H1 (cell line): ENCODE data around the gene ATP4A. TPM values are rescaled to one million over a fixed set of nuclear protein-coding genes. Genes with fewer than 3 reads are reported as not detected.

Source experiments
- CTCF ChIA-PET: fragments of 300-600 bp; sonication (Branson Sonifier 250); formaldehyde crosslinking; loops from one replicate; lab custom pipeline; 2021; ENCODE audit not compliant: partially characterized antibody; lab: Charles Lee
- POLR2A ChIA-PET: fragments of 300-600 bp; sonication (Branson Sonifier 250); formaldehyde crosslinking; loops from one replicate; lab custom pipeline; 2021; ENCODE audit warnings: inconsistent platforms; ENCODE audit not compliant: partially characterized antibody; lab: Charles Lee
- DNase-seq, 2 experiments: peaks; one replicate each; pipeline versions ENCODE4 v3.0.0 to v3.0.0-alpha.2; 2010 to 2022; ENCODE audit warnings: low spot score in 2 of 2, low read depth in 1 of 2, mixed read lengths in 1 of 2
- FAIRE-seq: peaks from 2 replicates; lab custom pipeline; 2011; peaks lifted over from hg19 to GRCh38; lab: Jason Lieb, UNC
- H2AFZ ChIP-seq: 2 replicates; pipeline ENCODE4 v1.8.1; 2012; ENCODE audit warnings: low read length, inconsistent platforms
- H2AK5ac ChIP-seq: 2 replicates; pipeline ENCODE4 v1.6.1; 2013; ENCODE audit warnings: low read depth, low read length
- H2BK120ac ChIP-seq: replicated peaks from 2 replicates; pipeline ENCODE3; 2013; ENCODE audit warnings: low read depth, low read length, inconsistent platforms
- H2BK12ac ChIP-seq: 2 replicates; pipeline ENCODE4 v1.6.1; 2013; ENCODE audit warnings: low read depth, low read length
- H2BK15ac ChIP-seq: 2 replicates; pipeline ENCODE4 v1.6.1; 2013; ENCODE audit warnings: low read length
- H2BK20ac ChIP-seq: 2 replicates; pipeline ENCODE4 v1.6.1; 2013; ENCODE audit warnings: low read length
- H2BK5ac ChIP-seq: 2 replicates; pipeline ENCODE4 v1.6.1; 2013; ENCODE audit warnings: low read depth, low read length
- H3K14ac ChIP-seq: 2 replicates; pipeline ENCODE4 v1.6.1; 2013; ENCODE audit warnings: inconsistent platforms; ENCODE audit not compliant: insufficient read length
- H3K18ac ChIP-seq: 2 replicates; pipeline ENCODE4 v1.6.1; 2013; ENCODE audit warnings: low read length; ENCODE audit errors: extremely low read depth
- H3K23ac ChIP-seq: 2 replicates; pipeline ENCODE4 v1.6.1; 2013; ENCODE audit warnings: inconsistent platforms; ENCODE audit not compliant: insufficient read length
- H3K23me2 ChIP-seq: 2 replicates; pipeline ENCODE4 v1.6.1; 2013; ENCODE audit warnings: low read depth, low read length
- H3K27ac ChIP-seq: 2 replicates; pipeline ENCODE4 v1.6.1; 2011; ENCODE audit warnings: low read depth, low read length, inconsistent platforms
- H3K27me3 ChIP-seq, 4 experiments: replicated peaks in 1 of 4; 1 replicate in 1 of 4; 2 replicates in 3 of 4; pipeline versions ENCODE4 v1.6.1 to v1.8.1; 2011 to 2013; ENCODE audit warnings: low read length in 3 of 4, mild to moderate bottlenecking in 3 of 4, inconsistent platforms in 2 of 4, mixed read lengths in 2 of 4, moderate library complexity in 1 of 4; ENCODE audit not compliant: control insufficient read depth in 3 of 4, insufficient read depth in 3 of 4; ENCODE audit errors: extremely low read depth in 1 of 4
- H3K36me3 ChIP-seq, 4 experiments: 2 replicates each; pipeline versions ENCODE4 v1.6.1 to v1.8.1; 2011 to 2013; ENCODE audit warnings: mild to moderate bottlenecking in 4 of 4, low read length in 3 of 4, moderate library complexity in 2 of 4, control low read depth in 1 of 4, inconsistent platforms in 1 of 4; ENCODE audit not compliant: insufficient read depth in 4 of 4, control insufficient read depth in 2 of 4
- H3K4ac ChIP-seq: replicated peaks from 2 replicates; pipeline ENCODE3; 2013; ENCODE audit warnings: low read length, low read depth, mixed read lengths, inconsistent platforms; ENCODE audit not compliant: insufficient read length
- H3K4me1 ChIP-seq, 4 experiments: replicated peaks in 1 of 4; 1 replicate in 1 of 4; 2 replicates in 3 of 4; pipeline versions ENCODE4 v1.6.1 to v1.8.1; 2011 to 2013; ENCODE audit warnings: low read length in 3 of 4, inconsistent platforms in 2 of 4, mixed read lengths in 1 of 4; ENCODE audit not compliant: insufficient read depth in 4 of 4, control insufficient read depth in 3 of 4
- H3K4me2 ChIP-seq, 2 experiments: 2 replicates each; pipeline versions ENCODE4 v1.6.1 to v1.8.1; 2011 to 2013; ENCODE audit warnings: low read depth in 2 of 2, low read length in 2 of 2, control low read depth in 1 of 2, inconsistent platforms in 1 of 2, mild to moderate bottlenecking in 1 of 2; ENCODE audit not compliant: insufficient read depth in 1 of 2
- H3K4me3 ChIP-seq, 4 experiments: fragments of 200-600, 300-600 bp in 1 of 4; sonication (generic), shearing (Covaris generic), sonication (Bioruptor Twin) in 1 of 4; 2 replicates each; pipeline versions ENCODE4 v1.5.1 to v1.8.1; 2011 to 2016; ENCODE audit warnings: low read length in 4 of 4, low read depth in 3 of 4, control low read depth in 2 of 4, inconsistent platforms in 2 of 4, mild to moderate bottlenecking in 2 of 4, mixed read lengths in 1 of 4, moderate library complexity in 1 of 4; ENCODE audit not compliant: insufficient read depth in 2 of 4; ENCODE audit errors: extremely low read depth in 1 of 4
- H3K56ac ChIP-seq: replicated peaks from 2 replicates; pipeline ENCODE3; 2013; ENCODE audit warnings: low read depth, mild to moderate bottlenecking, mixed read lengths, low read length, inconsistent platforms; ENCODE audit not compliant: insufficient read length
- H3K79me1 ChIP-seq: 2 replicates; pipeline ENCODE4 v1.6.1; 2013; ENCODE audit warnings: low read depth, low read length, control low read depth
- H3K79me2 ChIP-seq, 2 experiments: 2 replicates each; pipeline versions ENCODE4 v1.6.1 to v1.8.1; 2012 to 2013; ENCODE audit warnings: low read length in 2 of 2, mild to moderate bottlenecking in 2 of 2, inconsistent platforms in 1 of 2; ENCODE audit not compliant: insufficient read depth in 2 of 2, control insufficient read depth in 1 of 2
- H3K9ac ChIP-seq, 4 experiments: replicated peaks in 1 of 4; 1 replicate in 1 of 4; 2 replicates in 3 of 4; pipeline versions ENCODE4 v1.6.1 to v1.8.1; 2011 to 2013; ENCODE audit warnings: low read depth in 3 of 4, low read length in 3 of 4, control low read depth in 2 of 4, mild to moderate bottlenecking in 2 of 4, moderate library complexity in 2 of 4, inconsistent platforms in 1 of 4; ENCODE audit errors: extremely low read depth in 1 of 4
- H3K9me3 ChIP-seq, 2 experiments: 2 replicates each; pipeline versions ENCODE4 v1.6.1 to v1.8.1; 2012 to 2013; ENCODE audit warnings: mild to moderate bottlenecking in 2 of 2, moderate library complexity in 2 of 2, control low read depth in 1 of 2, inconsistent platforms in 1 of 2, low read depth in 1 of 2, low read length in 1 of 2, mixed read lengths in 1 of 2; ENCODE audit not compliant: insufficient read depth in 2 of 2
- H4K20me1 ChIP-seq, 2 experiments: replicated peaks in 1 of 2; 2 replicates each; pipeline versions ENCODE3 to v1.8.1; 2011 to 2013; ENCODE audit warnings: inconsistent platforms in 2 of 2, low read length in 2 of 2, mild to moderate bottlenecking in 1 of 2; ENCODE audit not compliant: insufficient read depth in 2 of 2, control insufficient read depth in 1 of 2
- H4K5ac ChIP-seq: 2 replicates; pipeline ENCODE4 v1.6.1; 2013; ENCODE audit warnings: low read length, low read depth, mixed read lengths, inconsistent platforms; ENCODE audit not compliant: insufficient read length
- H4K8ac ChIP-seq: 2 replicates; pipeline ENCODE4 v1.8.0; 2013; ENCODE audit warnings: mild to moderate bottlenecking, moderate library complexity, low read length, inconsistent platforms; ENCODE audit not compliant: insufficient read depth; ENCODE audit errors: extremely low read depth
- H4K91ac ChIP-seq: replicated peaks from 2 replicates; pipeline ENCODE3; 2013; ENCODE audit warnings: low read length, mixed read lengths, inconsistent platforms; ENCODE audit not compliant: insufficient read length
- ASH2L ChIP-seq: fragments of 200-600, 300-600 bp; sonication (generic); IDR thresholded peaks from one replicate; pipeline ENCODE4 v1.7.1; 2017; ENCODE audit warnings: low read length
- KDM5A ChIP-seq: fragments of 200-600 bp; IDR thresholded peaks from 2 replicates; pipeline ENCODE4 v1.7.1; 2012; ENCODE audit warnings: mild to moderate bottlenecking, low read length, inconsistent platforms, mixed read lengths
- MAX ChIP-seq: IDR thresholded peaks from 2 replicates; pipeline ENCODE4 v1.6.1; 2012; ENCODE audit warnings: inconsistent platforms
- POU5F1 ChIP-seq: IDR thresholded peaks from 2 replicates; pipeline ENCODE4 v1.6.1; 2011; ENCODE audit warnings: low read depth, mild to moderate bottlenecking, low read length, moderate library complexity
- WGBS, 2 experiments: shearing (Covaris generic) in 1 of 2; methylation state at CpG; one replicate each; pipeline versions ENCODE4 v1.1.6 to v1.1.7; 2013 to 2015; ENCODE audit warnings: low lambda C conversion rate in 2 of 2, mixed read lengths in 2 of 2, inconsistent platforms in 1 of 2, low coverage in 1 of 2, missing lambda C conversion rate in 1 of 2; ENCODE audit not compliant: insufficient replicate concordance in 2 of 2, insufficient coverage in 1 of 2, insufficient read length in 1 of 2; ENCODE audit errors: extremely low coverage in 1 of 2, missing lambda C conversion rate in 1 of 2; 5-methylcytosine and 5-hydroxymethylcytosine counted together
- polyA plus RNA-seq, 7 experiments: library from polyadenylated mRNA; depleted of rRNA in 3 of 7; stranded (reverse) in 5 of 7; unstranded in 2 of 7; fragments of >200 nt in 5 of 7; fragments of 200-250 nt in 2 of 7; gene quantifications; 1 replicate in 5 of 7; 2 replicates in 1 of 7; 4 replicates in 1 of 7; pipeline versions ENCODE4 v1.2.1 to v1.2.3, GENCODE V29; 2011 to 2013; ENCODE audit warnings: missing spikeins in 2 of 7, mixed read lengths in 2 of 7
- total RNA-seq: library from RNA; stranded (reverse); fragmentation: NEBNext Ultra II Directional; extraction: Animal tissue kit (Norgen Biotek cat#: 25700); gene quantifications from 2 replicates; pipeline ENCODE4 v1.2.1, GENCODE V29; 2021
- TF ChIP-seq, protein P1 (sequence below): IDR thresholded peaks from 2 replicates; pipeline ENCODE4 v1.6.1; 2012; ENCODE audit warnings: inconsistent platforms

The ATP4A gene
- total and polyA plus RNA-seq, 2 of the 8 experiments (the other 6 are each of a cell fraction or from before 2014, with no cell fraction given): 0.50 to 1.2 TPM

DNA sequence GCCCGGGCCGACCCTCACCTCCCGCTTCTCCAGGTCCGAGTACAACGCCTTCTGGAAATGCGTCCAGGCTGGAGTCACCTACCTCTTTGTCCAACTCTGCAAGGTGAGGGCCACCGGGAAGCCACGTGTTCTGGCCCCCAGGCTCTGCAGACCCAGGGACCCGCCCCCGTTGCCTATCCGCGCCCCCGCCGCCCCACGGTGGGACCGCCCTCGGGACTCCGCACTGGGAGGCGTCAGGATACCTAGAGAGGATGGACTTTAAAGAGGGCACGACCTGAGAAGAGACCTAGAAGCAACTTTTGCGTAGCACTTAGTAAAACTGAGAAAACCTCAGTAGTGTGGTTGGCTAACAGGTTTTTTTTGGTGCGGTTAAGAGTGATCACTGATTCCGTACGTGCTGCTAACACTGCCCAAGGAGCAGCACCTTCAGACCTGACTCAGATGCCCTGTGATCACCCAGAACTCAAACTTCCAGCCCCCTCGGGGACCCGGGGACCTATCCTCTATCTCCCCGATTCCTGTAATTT is 17.5 kb downstream of the ATP4A start:
- H2AFZ ChIP-seq: no peak overlapping the region; the same call in 1 of the 2 replicates
- H3K18ac ChIP-seq: peak overlapping the region; percentile 95
- no peak overlapping the region for H2BK12ac ChIP-seq
- no peak overlapping the region for H2AK5ac ChIP-seq
- peaks cover 18% of the 10 kb centered on the region; the same call in 1 of the 2 replicates for H3K79me1 ChIP-seq
- H3K79me2 ChIP-seq: peaks cover 0 to 31% of the 10 kb centered on the region in 2 experiments; a peak in 2 of 4 replicates
- peak overlapping the region; percentile 44; the same call in 1 of the 2 replicates for H3K27ac ChIP-seq
- H3K36me3 ChIP-seq: peaks cover 3 to 18% (median 9%) of the 10 kb centered on the region in 4 experiments; a peak in 6 of 8 replicates
- H4K5ac ChIP-seq: peak overlapping the region; percentile 78
- peak overlapping the region; percentile 80 to 85 (median 84) for H3K9ac ChIP-seq
- ChIA-PET POLR2A (interaction anchor here (0.6 kb wide), 1 partner anchor 35 kb away, joined by 5 read pairs; no protein-coding TSS in a partner anchor), CTCF (interaction anchor here (0.8 to 4.5 kb wide), 3 partner anchors 36 to 149 kb away, joined by 3 to 65 read pairs (median 28); no protein-coding TSS in a partner anchor)
- 20% methylated on average over 7 of the region's 27 CpGs; no CpG with 5 or more reads in 1 of the 2 experiments for WGBS, 2 experiments
- H3K56ac ChIP-seq: peak overlapping the region; percentile 90
- peak overlapping the region; percentile 88 to 97 (median 94) for H3K4me3 ChIP-seq
- peaks cover 0 to 13% (median 2%) of the 10 kb centered on the region in 4 experiments; a peak in 3 of 7 replicates for H3K4me1 ChIP-seq
- peak overlapping the region; percentile 88 for H4K8ac ChIP-seq
- H4K20me1 ChIP-seq: peaks cover 4 to 15% of the 10 kb centered on the region in 2 experiments
- peak overlapping the region; percentile 59 for H4K91ac ChIP-seq
- no peak overlapping the region for H3K23ac ChIP-seq
- TF ChIP-seq ASH2L: peak; percentile 39
- TF ChIP-seq, protein P1, sequence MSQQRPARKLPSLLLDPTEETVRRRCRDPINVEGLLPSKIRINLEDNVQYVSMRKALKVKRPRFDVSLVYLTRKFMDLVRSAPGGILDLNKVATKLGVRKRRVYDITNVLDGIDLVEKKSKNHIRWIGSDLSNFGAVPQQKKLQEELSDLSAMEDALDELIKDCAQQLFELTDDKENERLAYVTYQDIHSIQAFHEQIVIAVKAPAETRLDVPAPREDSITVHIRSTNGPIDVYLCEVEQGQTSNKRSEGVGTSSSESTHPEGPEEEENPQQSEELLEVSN: 0 out of 2 replicates have a peak, but pooled peaks have one; percentile 5
- TF ChIP-seq KDM5A: 0 out of 2 replicates have a peak, but pooled peaks have one; percentile 12
- TF ChIP-seq MAX: peak; percentile 67; the same call in 1 of the 2 replicates
- TF ChIP-seq POU5F1: no peak
- no peaks in the 10 kb centered on the region for H3K27me3 ChIP-seq
- peak overlapping the region; percentile 84 to 88 for H3K4me2 ChIP-seq
- H2BK5ac ChIP-seq: no peak overlapping the region; the same call in 1 of the 2 replicates
- DNase-seq (no peak), FAIRE-seq (no peak)
- no peak overlapping the region for H3K14ac ChIP-seq
- peak overlapping the region; percentile 95 for H3K4ac ChIP-seq
- H2BK20ac ChIP-seq: no peak overlapping the region
- H3K9me3 ChIP-seq: no peaks in the 10 kb centered on the region
- H2BK15ac ChIP-seq: no peak overlapping the region
- peaks cover 10% of the 10 kb centered on the region; the same call in 1 of the 2 replicates for H3K23me2 ChIP-seq
- H2BK120ac ChIP-seq: no peak overlapping the region
